Tibial artery (tissue), 4 donors: ENCODE results near the gene TTC39C.

ENCODE experiments used
- DNase-seq, 2 donors: peaks; one replicate each; pipeline ENCODE4 v3.0.0-alpha.2; 2019
- H3K27ac ChIP-seq, 2 donors: fragments of 200-600 bp; sonication (generic) in 1 of 2; 1 replicate in 1 of 2; 2 replicates in 1 of 2; pipeline ENCODE4 v1.5.1; 2018 to 2019; ENCODE audit warnings: mild to moderate bottlenecking in 1 of 2
- H3K27me3 ChIP-seq, 2 donors: fragments of 200-600 bp; sonication (generic) in 1 of 2; one replicate each; pipeline versions ENCODE4 v1.5.1 to v1.6.0; 2016 to 2019
- H3K36me3 ChIP-seq, 3 donors: fragments of 200-600 bp; sonication (generic) in 2 of 3; one replicate each; pipeline ENCODE4 v1.5.1; 2016 to 2019; ENCODE audit warnings: mild to moderate bottlenecking in 2 of 3
- H3K4me1 ChIP-seq, 4 donors: fragments of 200-600 bp; sonication (generic) in 2 of 4; 1 replicate in 3 of 4; 2 replicates in 1 of 4; pipeline ENCODE4 v1.5.1; 2016 to 2019
- H3K4me3 ChIP-seq, 2 donors: fragments of 200-600 bp; sonication (generic) in 1 of 2; 1 replicate in 1 of 2; 2 replicates in 1 of 2; pipeline ENCODE4 v1.5.1; 2018 to 2019; ENCODE audit warnings: mild to moderate bottlenecking in 2 of 2
- H3K9me3 ChIP-seq, 3 donors: fragments of 200-600 bp; sonication (generic) in 1 of 3; one replicate each; pipeline ENCODE4 v1.5.1; 2016 to 2019
- intact Hi-C: fragments of 100-400 bp; cut with DNase I; formaldehyde crosslinking; loops from one replicate; pipeline ENCODE4 v1.15.0; 2023; ENCODE audit warnings: low total_unique reads
- TF ChIP-seq, protein P1 (sequence below), 2 experiments: fragments of 200-600 bp in 1 of 2; fragments of 450-650 bp in 1 of 2; IDR thresholded peaks; one replicate each; pipeline ENCODE4 v1.5.1; 2017 to 2019; ENCODE audit warnings: antibody characterized with exemption in 2 of 2, mild to moderate bottlenecking in 1 of 2, moderate library complexity in 1 of 2

Gene TTC39C

DNA sequence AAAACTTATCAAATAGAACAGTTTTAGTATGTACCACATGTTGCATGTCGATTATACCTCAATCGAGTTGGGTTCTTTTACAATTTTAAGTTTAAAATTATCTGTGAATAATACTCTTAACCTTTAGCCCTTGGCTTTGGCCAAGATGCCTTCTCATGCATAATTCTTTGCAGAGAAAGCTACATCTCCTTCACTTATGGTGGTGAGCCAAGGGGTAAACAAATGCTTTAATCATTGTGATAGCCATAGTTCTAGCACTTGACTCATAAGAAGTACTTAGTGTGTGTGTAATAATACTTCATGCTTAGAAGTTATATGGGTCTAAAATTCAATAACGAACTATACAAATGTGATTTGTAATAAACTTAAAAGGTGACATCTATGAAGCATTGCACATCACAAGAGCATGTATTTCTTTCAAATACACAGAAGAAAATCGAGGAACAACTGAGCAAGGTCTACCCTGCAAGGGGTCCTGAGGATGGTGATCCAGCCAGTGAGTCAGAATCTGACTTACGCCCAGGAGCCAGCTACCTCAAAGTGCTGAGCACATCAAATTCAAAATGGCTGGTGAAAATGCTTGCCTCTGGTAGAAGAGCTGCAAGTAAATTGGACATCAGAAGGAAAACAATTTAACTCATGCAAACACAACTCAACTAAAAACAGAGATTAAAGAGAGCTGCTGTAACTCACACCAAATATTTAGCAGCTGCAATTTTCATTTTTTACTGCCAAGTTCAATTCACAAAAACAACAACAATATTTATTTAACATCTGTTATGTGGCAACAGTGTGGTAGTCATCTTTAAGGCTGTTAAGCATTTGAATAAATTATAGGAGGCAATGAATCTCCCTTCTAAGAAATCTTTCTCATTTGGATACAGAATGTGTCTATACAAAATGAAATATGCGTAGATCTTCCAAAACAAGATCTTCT is 23.8 kb upstream of the TTC39C start:
- no peaks in the 10 kb centered on the region for H3K9me3 ChIP-seq
- H3K4me3 ChIP-seq = no peak overlapping the region
- TF ChIP-seq, protein P1, sequence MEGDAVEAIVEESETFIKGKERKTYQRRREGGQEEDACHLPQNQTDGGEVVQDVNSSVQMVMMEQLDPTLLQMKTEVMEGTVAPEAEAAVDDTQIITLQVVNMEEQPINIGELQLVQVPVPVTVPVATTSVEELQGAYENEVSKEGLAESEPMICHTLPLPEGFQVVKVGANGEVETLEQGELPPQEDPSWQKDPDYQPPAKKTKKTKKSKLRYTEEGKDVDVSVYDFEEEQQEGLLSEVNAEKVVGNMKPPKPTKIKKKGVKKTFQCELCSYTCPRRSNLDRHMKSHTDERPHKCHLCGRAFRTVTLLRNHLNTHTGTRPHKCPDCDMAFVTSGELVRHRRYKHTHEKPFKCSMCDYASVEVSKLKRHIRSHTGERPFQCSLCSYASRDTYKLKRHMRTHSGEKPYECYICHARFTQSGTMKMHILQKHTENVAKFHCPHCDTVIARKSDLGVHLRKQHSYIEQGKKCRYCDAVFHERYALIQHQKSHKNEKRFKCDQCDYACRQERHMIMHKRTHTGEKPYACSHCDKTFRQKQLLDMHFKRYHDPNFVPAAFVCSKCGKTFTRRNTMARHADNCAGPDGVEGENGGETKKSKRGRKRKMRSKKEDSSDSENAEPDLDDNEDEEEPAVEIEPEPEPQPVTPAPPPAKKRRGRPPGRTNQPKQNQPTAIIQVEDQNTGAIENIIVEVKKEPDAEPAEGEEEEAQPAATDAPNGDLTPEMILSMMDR (IDR thresholded peaks at IDR 0.05) = no peak
- peaks cover 0 to 6% (median 0%) of the 10 kb centered on the region in 4 donors for H3K4me1 ChIP-seq
- H3K36me3 ChIP-seq = no peaks in the 10 kb centered on the region
- H3K27me3 ChIP-seq = no peaks in the 10 kb centered on the region
- intact Hi-C loops = no loop called here
- DNase-seq = no peak
- H3K27ac ChIP-seq = no peak overlapping the region

DNA sequence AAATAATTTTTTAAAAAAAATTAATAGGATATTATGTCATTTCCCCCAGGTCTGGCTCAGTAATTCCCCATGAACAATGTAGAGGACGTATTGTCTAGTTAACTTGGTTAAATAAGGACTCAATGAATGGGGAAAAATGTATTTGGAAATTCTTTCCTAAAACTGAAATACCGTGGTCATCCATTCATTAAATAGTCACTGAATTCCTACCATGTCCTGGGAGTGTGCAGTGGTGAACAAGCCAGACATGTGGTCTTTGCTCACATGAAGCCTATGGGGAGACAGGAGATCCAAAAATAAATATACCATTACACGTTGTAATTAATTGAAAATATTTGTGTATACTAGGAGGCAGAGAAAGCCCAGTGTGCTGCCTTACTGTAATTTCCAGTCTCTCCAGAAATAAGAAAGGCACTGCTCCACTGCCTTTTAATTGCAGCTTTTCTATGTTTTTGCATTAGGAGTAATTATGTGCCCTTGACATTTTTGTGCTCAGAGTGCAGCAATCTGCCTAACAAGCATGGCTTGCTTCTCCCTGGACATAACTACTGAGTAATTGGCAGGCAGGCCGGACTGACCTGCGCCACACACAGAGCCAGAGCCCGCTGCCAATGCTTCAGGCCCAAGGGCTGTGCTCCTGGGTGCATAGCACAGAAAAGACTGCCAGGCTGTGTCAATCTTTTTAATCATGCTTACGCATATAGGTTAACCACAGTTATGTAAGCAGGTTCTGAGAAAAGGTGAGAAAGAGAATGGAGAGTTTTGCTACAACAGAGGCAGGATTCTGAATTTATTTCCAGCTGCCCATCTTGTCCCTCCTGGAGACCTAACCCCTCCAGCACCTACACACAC is 22.2 kb upstream of the TTC39C start:
- no peak for DNase-seq
- H3K36me3 ChIP-seq = no peaks in the 10 kb centered on the region
- H3K27ac ChIP-seq = no peak overlapping the region
- H3K9me3 ChIP-seq = no peaks in the 10 kb centered on the region
- intact Hi-C loops = no loop called here
- peaks cover 0 to 6% (median 0%) of the 10 kb centered on the region in 4 donors for H3K4me1 ChIP-seq
- no peaks in the 10 kb centered on the region for H3K27me3 ChIP-seq
- TF ChIP-seq, protein P1 (IDR thresholded peaks at IDR 0.05) = no peak
- no peak overlapping the region for H3K4me3 ChIP-seq

DNA sequence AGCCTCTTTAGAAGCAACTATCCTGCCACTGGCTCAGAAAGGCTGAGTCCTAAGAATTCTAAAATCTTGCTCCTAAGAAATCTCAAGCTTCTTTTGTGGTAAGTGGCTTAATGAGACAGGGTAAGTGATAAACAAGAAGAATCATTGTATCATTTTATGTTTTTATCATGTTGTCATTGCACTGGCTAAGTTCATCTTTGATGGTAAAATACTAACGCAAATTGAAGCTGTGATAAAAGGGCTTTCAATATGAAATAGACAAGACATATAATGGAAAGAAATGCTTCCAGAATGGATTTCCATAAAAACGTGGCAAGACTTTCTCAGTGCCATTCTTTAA is 21.6 kb upstream of the TTC39C start:
- no peaks in the 10 kb centered on the region for H3K36me3 ChIP-seq
- no peaks in the 10 kb centered on the region for H3K27me3 ChIP-seq
- no peak overlapping the region for H3K4me3 ChIP-seq
- intact Hi-C loops = no loop called here
- no peak overlapping the region for H3K27ac ChIP-seq
- DNase-seq = no peak
- TF ChIP-seq, protein P1 (IDR thresholded peaks at IDR 0.05) = no peak
- no peaks in the 10 kb centered on the region for H3K9me3 ChIP-seq
- peaks cover 0 to 6% (median 0%) of the 10 kb centered on the region in 4 donors for H3K4me1 ChIP-seq

DNA sequence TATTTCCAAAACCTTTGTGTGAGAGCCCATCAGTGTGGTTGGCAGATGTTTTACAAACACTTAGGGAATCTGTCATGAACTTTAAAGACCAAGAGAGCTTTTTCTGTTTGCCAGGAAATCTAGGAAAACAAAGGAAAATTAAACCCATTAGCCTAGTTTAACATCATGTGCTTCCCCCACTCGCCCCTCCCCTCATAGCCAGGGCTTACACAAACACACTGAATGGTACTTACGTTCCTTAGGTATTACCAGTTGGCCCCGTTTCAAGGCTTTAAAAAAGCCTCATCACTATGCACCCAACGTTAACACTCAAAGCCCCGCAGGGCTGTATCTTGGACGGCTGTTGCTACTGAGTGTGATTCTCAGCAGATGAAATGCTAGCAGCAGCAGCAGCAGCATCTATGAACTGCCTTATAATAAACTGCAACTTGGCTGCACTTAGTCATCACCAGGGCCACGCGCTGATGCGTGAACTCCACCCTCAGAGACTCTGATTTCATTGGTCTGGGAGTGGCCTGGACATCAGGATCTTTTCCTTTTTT is 20.1 kb upstream of the TTC39C start:
- Histone ChIP-seq H3K27me3 (no peaks in the 10 kb centered on the region), H3K36me3 (no peaks in the 10 kb centered on the region), H3K4me3 (no peak overlapping the region), H3K4me1 (peaks cover 0 to 10% (median 0%) of the 10 kb centered on the region in 4 donors), H3K9me3 (no peaks in the 10 kb centered on the region), H3K27ac (no peak overlapping the region)
- TF ChIP-seq, protein P1 (IDR thresholded peaks at IDR 0.05) = no peak
- DNase-seq = peak; percentile 68 to 71
- intact Hi-C loops = no loop called here

DNA sequence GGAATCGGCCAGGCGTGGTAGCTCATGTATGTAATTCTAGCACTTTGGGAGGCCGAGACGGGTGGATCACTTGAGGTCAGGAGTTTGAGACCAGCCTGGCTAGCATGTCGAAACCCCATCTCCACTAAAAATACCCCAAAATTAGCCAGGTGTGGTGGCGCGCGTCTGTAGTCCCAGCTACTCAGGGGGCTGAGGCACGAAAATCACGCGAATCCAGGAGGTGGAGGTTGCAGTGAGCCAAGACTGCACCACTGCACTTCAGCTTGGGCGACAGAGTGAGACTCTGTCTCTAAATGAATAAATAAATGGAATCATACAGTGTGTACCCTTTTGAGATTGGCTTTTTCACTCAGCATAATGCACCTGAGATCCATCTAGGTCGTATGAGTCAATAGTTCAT is 19.4 kb upstream of the TTC39C start:
- TF ChIP-seq, protein P1 (IDR thresholded peaks at IDR 0.05) = no peak

More for the DNA sequence above, 19.4 kb upstream of the TTC39C start:
- H3K9me3 ChIP-seq = no peaks in the 10 kb centered on the region
- intact Hi-C loops = no loop called here
- H3K27ac ChIP-seq = no peak overlapping the region
- H3K36me3 ChIP-seq = no peaks in the 10 kb centered on the region
- H3K4me1 ChIP-seq = peaks cover 0 to 12% (median 0%) of the 10 kb centered on the region in 4 donors
- no peaks in the 10 kb centered on the region for H3K27me3 ChIP-seq
- no peak for DNase-seq
- no peak overlapping the region for H3K4me3 ChIP-seq
